ENCODE results near the gene SEMA3F.

DNA sequence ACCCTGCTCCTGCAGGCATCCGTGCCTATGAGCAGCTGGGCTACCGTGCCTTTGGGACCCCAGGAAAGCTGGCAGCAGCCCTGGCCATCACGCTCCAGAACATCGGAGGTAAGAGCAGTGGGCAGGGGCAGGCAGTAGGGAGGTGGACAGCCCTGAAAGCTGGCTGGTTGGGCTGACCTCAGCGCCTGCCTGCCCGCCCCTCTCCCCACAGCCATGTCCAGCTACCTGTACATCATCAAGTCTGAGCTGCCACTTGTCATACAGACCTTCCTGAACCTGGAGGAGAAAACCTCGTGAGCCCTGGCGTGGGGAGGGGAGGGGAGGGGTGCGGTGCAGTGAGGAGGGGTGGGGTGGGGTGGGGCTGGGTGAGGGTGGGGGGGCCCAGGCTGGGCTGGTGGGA lies 60.4 kb downstream of the SEMA3F start:
- TF ChIP-seq, protein P1, sequence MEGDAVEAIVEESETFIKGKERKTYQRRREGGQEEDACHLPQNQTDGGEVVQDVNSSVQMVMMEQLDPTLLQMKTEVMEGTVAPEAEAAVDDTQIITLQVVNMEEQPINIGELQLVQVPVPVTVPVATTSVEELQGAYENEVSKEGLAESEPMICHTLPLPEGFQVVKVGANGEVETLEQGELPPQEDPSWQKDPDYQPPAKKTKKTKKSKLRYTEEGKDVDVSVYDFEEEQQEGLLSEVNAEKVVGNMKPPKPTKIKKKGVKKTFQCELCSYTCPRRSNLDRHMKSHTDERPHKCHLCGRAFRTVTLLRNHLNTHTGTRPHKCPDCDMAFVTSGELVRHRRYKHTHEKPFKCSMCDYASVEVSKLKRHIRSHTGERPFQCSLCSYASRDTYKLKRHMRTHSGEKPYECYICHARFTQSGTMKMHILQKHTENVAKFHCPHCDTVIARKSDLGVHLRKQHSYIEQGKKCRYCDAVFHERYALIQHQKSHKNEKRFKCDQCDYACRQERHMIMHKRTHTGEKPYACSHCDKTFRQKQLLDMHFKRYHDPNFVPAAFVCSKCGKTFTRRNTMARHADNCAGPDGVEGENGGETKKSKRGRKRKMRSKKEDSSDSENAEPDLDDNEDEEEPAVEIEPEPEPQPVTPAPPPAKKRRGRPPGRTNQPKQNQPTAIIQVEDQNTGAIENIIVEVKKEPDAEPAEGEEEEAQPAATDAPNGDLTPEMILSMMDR (conservative IDR thresholded peaks at IDR 0.05; ENCODE audit: low read depth, low read length): no peak
- no peak for TF ChIP-seq EZH2 (IDR thresholded peaks at IDR 0.05; ENCODE audit: borderline replicate concordance, low read depth, low read length, poor library complexity, severe bottlenecking)

Measured in A673 (cell line).